Muscle of back (tissue), 11 donors: Measurements from ENCODE around the gene PPP6R3. TPM values are rescaled to one million over a fixed set of nuclear protein-coding genes. Genes with fewer than 3 reads are reported as not detected.
A peak's percentile ranks its signal among the peaks of the same experiment; 100 is the strongest.
"Not testable (repeated sequence)": the region's sequence is repeated elsewhere in the genome, so short reads cannot be mapped to it uniquely, and the experiment has no call there.

Source experiments
- DNase-seq, 3 donors: peaks; one replicate each; pipeline versions ENCODE4 v3.0.0 to v3.0.0-alpha.2; 2013
- polyA plus RNA-seq, 10 donors: library from polyadenylated mRNA; unstranded; fragments of 120-200 nt; gene quantifications; one replicate each; pipeline ENCODE4 v1.2.1, GENCODE V29; 2013; ENCODE audit not compliant: insufficient read length in 10 of 10

The PPP6R3 gene
- polyA plus RNA-seq, 10 donors, result 42.0 to 75.3 (median 56.0) TPM

DNA sequence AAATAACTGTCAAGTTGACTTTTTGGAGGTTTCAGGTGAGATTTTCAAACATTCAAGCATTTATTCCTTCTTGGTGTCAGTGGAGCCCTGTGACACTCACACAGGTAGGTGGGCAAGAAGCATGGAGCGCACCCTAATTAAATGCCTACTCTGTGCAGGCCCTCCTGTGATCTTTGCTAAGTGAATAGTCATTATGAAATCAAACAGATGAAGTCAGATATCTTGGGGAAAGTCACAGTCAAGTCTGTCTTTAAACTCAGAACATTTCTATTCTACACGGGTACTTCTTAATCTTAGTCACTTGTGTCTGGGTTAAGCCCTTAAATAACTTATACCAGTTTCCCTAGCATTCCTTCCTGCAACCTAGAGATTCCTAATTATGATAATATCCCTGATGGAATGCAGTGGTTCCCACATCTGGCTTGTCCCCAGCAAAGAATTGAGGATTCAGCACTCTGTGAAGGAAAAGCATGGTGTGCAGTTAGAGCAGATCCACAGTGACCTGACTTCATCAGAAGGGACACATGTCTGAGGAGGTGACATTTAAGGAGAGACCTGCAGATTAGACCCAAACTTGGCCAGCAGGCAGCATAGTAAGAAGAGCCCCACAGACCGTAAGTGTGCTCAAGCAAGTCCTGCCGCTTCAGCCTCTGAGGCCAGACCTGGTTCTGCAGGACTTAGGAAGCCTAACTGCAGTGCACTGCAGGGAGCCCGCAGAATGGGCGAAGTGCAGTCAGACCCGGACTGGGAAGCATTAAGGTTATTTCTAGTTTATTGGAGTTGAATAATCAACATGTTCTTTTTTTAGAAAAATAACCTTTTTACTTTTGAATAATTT lies 138.5 kb downstream of the PPP6R3 start:
- DNase-seq, result no peak

DNA sequence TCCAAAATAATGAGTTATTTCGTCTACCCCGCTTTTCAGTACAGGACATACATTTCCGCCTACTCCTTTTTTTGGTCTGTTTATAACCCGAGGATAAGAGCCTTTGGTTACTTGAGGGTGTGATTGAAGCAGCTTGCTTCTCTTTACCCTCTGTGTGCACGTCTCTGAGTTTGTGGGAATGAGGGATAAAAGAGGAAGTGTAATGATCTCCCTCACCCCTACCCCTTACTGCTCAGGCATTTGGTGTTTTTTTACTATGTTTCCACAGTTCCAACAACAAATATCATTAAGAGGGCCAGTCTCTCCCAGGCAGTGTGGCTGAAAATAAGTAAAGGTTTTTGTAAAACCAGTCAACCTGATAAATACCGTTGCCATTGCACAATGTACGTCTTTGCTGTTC lies 140.6 kb downstream of the PPP6R3 start:
- DNase-seq, result no peak

DNA sequence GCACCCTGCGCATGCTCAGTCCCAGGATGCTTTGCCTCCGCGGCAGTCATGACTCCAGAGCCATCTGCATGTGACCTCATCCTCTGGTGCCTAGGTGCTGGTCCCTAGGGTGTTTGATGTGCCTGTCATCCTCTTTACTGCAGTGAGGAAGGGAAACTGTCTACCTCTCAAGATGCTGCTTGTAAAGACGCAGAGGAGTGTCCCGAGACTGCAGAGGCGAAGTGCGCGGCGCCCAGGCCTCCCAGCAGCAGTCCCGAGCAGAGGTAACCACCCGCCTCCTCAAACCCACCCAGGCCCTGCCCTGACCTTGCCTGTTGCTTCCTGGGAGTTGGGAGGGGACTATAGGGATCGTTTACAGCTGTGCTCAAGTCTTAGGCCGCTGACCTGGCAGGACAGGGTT lies 149.2 kb downstream of the PPP6R3 start:
- DNase-seq, result no peak

DNA sequence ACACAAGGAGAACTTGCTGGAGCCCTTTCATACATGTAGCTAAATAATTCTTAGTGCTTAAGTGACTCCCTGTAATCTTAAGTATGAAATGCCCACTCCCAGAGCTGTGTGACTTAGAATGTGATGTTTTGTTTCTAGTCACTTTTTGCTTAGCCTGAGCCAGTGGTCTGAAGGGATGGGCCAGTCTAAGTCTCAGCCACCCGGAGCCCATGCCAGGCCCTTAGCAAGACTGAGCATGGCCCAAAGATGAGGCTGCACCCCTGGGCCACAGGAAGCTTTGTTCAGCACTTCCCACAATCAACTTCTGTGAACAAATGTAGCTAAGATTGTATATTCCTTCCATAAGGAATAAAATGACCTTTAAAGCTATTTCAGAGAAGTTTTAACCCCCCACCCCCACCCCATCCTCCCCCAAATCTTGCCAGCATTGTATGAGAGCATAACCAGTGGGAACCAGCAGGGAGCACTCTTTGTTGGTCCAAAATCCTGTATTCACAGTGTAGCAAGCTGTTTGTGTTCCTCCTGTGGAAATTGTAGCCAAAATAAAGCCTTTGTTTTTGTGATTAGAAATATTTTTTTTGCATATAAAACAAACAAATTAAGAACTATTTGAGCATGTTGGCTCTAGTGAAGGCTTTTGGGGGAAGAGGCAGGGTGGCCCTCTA lies 150.0 kb downstream of the PPP6R3 start:
- DNase-seq, result peak in 1 of 3 donors; percentile 21

DNA sequence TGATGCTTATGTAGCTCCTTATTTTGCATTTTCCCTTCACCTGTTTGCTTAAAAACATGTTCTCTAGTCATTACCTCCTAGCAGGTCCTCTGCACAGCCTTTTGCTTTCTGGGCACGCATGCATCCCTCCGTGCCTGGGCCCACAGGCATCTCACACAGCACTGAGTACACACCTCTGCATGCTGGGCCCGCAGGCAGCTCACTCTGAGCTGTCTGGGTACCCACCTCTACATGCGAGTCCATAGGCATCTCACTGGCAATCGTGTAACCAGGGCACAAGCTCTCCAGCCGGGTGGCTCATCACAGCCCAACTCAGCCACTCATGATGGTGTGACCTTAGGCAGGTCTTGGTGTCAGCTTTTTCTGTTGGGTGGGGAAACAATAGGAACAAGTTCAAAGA lies 155.1 kb downstream of the PPP6R3 start:
- no peak for DNase-seq

DNA sequence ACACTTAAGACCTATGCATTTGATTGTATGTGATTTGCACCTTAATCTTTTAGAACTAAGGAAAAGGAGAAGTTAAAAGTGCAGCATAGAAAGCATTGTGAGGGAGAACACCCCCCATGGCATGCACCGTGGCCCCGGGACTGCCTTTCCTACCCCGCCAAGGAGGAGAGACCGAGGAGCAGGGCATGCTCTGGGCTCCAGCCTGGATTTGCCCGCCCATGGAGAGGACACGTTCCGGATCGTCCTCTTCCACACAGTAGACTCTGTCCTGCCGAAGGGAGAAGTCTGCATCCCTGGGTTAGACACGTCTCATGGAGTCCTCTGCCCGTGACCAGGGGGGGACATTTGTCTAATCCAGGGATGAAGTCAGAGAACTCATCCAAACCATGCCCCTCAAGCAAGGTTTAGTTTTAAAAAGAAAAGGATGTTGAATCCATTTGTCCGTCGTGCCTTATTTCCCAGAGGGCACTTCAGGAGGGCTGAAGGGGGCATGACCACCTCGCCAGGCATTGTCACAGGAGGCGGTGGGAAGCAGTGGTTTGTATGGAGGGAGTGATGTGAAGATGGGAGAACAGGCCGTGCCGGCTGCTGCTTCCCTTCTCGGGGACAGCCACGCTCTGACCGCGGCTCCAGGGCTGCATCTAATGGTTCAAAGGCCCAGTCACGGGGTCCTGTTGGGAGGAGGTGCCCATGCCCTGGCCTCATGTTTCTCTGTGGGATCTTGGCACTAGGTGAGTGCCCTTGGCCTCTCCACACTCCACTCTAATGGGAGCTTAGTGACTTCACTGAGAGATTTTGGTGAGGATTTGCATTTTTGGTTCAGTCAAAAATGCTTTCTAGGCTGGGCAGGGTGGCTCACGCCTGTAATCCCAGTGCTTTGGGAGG lies 157.6 kb downstream of the PPP6R3 start:
- no peak for DNase-seq

DNA sequence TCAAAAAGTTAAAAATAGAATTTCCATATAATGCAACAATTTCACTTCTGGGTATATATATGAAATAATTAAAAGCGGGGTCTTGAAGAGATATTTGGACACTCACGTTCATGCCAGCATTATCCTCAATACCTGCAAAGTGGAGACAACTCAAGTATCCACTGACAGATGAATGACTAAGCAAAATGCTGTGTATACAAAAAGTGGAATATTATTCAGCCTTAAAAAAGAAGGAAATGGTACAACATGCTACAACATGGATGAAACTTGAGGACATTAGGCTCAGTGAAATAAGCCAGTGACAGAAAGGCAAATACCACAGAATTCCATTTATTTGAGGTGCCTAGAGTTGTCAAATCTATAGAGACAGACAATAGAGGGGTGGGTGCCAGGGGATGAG lies 161.3 kb downstream of the PPP6R3 start:
- DNase-seq, result no peak

DNA sequence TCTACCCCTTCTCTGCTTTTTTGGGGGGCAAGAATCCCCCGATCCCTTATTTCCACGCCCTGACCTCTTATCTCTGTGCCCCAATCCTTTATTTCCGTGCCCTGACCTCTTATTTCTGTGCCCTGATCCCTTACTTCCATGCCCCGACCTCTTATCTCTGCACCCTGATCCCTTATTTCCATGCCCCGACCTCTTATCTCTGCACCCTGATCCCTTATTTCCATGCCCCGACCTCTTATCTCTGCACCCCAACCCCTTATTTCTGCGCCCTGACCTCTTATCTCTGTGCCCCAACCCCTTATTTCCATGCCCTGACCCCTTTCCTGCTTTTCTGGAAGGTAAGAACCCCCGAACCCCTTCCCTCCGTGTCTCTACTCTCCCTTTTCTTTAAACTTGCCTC lies 163.2 kb downstream of the PPP6R3 start:
- DNase-seq, result not testable (repeated sequence)

DNA sequence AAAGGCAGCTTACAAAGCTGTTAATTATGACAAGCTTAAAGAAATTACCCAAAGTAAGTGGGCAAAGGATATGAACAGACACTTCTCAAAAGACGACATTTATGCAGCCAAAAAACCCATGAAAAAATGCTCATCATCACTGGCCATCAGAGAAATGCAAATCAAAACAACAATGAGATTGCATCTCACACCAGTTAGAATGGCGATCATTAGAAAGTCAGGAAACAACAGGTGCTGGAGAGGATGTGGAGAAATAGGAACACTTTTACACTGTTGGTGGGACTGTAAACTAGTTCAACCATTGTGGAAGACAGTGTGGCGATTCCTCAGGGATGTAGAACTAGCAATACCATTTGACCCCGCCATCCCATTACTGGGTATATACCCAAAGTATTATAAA lies 164.5 kb downstream of the PPP6R3 start:
- DNase-seq, result not testable (repeated sequence)

DNA sequence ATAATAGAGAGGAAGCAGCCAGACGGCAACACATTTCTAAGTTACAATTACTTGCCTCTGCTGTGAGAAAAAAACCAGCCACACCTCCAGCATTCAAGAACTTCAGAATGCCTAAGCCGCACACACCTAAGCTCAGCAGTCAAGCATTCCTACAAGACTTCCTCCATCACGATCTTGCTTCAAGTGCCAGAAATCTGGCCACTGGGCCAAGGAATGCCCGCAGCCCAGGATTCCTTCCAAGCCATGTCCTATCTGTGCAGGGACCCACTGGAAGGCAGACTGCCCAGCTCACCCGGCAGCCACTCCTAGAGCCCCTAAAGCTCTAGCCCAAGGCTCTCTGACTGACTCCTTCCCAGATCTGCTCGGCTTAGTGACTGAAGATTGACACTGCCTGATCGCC lies 165.7 kb downstream of the PPP6R3 start:
- DNase-seq, result not testable (repeated sequence)

DNA sequence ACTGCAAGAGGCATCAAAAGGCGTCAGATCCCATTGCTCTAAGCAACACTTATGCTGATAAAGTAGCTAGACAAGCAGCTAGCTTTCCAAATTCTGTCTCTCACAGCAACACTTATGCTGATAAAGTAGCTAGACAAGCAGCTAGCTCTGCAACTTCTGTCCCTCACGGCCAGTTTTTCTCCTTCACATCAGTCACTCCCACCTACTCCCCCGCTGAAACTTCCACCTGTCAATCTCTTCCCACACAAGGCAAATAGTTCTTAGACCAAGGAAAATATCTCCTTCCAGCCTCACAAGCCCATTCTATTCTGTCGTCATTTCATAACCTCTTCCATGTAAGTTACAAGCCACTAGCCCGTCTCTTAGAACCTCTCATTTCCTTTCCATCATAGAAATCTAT lies 168.3 kb downstream of the PPP6R3 start:
- not testable (repeated sequence) for DNase-seq

DNA sequence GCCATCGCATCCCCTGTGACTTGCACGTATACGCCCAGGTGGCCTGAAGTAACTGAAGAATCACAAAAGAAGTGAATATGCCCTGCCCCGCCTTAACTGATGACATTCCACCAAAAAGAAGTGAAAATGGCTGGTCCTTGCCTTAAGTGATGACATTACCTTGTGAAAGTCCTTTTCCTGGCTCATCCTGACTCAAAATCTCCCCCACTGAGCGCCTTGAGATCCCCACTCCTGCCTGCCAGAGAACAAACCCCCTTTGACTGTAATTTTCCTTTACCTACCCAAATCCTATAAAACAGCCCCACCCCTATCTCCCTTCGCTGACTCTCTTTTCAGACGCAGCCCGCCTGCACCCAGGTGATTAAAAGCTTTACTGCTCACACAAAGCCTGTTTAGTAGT lies 171.8 kb downstream of the PPP6R3 start:
- not testable (repeated sequence) for DNase-seq

DNA sequence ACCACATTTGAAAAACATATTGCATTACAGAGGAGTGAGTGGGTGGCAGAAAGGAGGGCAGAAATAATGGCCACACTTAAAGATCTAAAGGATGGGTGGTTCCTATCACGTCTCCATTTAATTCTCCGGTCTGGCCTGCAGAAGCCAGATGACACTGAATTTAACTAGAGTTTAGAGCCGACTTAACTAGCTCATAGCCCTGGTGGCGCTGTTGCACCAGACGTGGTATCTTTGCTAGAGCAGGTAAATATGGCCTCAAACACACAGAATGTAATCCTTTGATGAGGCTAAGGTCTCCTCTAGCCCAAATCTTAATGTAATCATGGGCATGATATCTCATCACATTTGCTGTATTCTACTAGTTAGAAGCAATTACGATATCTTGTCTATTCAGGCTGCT lies 172.2 kb downstream of the PPP6R3 start:
- DNase-seq, result peak; percentile 9 to 42 (median 21)

DNA sequence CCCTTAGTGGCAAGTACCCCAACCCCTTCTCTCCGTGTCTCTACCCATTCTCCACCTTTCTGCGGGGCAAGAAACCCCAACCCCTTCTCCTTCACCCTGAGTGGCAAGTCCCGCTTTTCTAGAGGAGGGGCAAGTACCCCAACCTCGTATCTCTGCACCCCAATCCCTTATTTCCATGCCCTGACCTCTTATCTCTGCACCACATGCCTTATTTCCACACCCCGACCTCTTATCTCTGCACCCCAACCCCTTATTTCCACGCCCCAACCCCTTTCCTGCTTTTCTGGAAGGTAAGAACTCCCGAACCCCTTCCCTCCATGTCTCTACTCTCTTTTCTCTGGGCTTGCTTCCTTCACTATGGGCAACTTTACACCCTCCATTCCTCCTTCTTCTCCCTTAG lies 174.1 kb downstream of the PPP6R3 start:
- not testable (repeated sequence) for DNase-seq

DNA sequence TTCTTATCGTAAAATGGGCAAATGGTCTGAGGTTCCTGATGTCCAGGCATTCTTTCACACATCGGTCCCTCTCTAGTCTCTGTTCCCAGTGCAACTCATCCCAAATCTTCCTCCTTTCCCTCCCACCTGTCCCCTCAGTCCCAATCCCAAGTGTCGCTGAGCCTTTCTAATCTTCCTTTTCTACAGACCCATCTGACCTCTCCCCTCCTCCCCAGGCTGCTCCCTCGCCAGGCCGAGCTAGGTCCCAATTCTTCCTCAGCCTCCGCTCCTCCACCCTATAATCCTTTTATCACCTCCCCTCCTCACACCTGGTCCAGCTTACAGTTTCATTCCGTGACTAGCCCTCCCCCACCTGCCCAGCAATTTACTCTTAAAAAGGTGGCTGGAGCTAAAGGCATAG lies 174.6 kb downstream of the PPP6R3 start:
- DNase-seq, result not testable (repeated sequence)

DNA sequence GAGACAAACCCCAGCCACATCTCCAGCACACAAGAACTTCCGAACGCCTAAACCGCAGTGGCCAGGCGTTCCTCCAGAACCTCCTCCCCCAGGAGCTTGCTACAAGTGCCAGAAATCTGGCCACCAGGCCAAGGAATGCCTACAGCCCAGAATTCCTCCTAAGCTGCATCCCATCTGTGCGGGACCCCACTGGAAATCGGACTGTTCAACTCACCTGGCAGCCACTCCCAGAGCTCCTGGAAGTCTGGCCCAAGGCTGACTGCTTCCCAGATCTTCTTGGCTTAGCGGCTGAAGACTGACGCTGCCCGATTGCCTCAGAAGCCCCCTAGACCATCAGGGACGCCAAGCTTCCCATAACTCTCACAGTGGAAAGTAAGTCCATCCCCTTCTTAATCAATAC lies 175.3 kb downstream of the PPP6R3 start:
- not testable (repeated sequence) for DNase-seq

DNA sequence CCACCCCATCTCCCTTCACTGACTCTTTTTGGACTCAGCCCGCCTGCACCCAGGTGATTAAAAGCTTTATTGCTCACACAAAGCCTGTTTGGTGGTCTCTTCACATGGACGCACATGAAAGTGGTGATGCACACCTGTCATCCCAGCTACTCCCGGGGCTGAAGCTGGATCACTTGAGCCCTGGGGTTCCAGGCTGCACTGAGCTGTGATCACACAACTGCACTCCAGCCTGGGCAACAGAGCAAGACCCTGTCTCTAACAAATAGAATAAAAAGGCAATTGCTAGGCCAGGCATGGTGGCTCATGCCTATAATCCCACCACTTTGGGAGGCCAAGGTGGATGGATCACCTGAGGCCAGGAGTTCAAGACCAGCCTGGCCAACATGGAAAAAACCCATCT lies 178.8 kb downstream of the PPP6R3 start:
- DNase-seq, result not testable (repeated sequence)

DNA sequence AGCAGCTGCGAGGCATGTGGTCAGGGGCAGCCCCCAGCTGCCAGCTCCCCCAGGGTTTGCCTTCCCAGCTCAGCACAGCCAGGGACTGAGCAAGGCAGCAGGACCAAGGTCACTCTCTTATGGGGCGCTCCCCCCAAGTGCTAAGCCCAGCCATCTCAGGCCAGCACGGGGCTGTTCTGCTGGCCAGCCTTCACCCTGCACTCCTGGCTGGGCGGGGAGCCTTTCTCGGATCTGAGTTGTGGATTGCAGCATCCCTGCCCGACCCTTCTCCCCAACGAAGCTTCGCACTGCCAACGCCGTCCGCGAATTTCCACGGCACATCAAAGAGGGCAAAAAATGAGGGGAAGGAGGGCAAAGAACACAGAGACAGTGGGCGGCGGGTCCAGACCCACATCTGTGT lies 181.3 kb downstream of the PPP6R3 start:
- DNase-seq, result no peak

DNA sequence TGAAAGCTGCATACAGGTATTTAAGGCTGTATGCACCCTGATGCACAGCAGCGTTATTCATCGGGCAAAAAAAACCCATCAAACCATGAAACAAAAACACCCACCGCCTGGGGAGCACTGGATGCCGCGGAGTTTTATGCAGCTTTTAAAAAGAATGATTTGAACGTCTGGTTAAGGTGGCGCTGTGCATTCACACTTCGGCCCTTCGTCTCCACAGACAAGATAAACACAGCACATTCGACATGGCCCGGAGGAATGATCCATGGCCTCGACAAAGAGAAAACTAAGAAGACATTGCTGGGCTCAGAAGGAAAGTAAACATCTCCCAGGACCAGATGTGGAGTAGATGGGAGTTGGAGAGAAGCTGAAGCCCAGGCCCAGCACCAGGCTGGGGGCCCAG lies 183.0 kb downstream of the PPP6R3 start:
- no peak for DNase-seq

DNA sequence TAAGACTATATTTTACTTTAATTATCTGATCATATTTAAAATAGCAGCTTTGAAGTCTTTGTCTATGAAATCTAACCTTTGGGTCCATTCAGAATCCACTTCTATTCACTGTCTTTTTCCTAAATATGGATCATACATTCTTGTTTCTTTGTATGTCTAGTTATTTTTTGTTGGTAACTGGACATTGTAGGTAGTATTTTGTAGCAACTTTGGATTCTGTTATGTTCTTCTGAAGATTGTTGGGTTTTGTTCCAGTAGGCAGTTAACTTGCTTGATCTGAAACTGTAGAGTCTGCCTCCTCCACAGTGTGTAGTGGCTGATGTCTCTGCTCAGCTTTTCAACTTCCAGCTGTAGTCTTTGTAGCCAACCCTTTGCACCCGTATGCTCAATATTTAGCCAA lies 186.3 kb downstream of the PPP6R3 start:
- no peak for DNase-seq

DNA sequence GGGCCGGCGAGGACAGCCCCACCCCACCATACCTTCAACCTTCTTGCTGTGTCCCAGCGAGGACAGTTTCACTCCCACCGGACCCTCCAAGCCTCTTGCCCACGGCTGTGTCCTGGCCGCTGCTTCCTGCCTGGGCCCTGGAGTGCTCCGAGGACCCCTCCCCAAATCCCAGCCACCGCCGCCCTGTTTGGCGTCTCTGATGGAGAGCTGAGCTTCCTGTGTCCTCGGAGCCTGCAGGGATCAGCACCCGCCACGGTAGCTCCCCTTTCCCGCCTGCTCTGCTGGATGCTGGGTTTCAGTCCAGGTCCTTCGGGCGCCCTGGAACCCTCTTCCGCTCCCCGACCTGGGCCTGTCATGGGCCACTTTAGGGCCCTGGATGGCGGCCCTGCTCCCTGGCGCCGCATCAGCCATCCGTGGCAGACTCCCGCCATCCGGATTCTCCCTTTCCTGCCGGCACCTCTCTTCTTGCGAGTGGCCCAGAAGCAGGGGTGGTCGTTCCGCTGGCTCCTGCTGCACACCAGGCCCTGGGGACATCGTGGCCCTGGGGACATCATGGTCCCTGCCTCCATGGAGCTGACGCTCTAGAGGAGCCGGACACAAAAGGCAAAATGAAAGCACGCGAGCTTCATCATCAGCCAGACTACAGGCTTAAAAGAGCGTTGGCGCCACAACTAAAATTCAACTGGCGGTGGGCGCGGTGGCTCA lies 189.5 kb downstream of the PPP6R3 start:
- no peak for DNase-seq

DNA sequence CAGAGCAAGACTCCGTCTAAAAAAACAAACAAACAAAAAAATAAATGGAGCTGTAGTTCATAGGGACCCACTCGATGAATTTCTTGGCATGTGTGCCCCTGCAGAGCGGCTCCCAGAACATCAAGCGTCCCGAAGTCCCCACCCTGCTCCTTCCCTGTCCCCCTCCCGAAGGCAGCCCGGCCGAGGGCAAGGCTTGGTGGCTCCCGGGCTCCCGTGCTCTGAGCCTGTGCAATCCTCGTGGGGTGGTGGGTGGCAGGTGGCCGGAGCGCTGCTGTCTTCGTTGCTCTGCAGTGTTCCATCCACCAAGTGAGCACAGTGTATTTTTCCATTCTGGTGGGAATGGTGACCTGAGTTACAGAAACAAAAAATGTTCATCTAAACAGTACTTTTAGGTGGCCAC lies 190.2 kb downstream of the PPP6R3 start:
- no peak for DNase-seq
